Spleen (tissue), 7 donors: ENCODE results near the gene LDHD.

ENCODE experiments used
- CTCF ChIP-seq, 11 experiments: fragments of 200-600 bp in 7 of 11; fragments of 450-650 bp in 4 of 11; sonication (generic) in 4 of 11; IDR thresholded peaks in 8 of 11; conservative IDR thresholded peaks in 3 of 11; 1 replicate in 7 of 11; 2 replicates in 4 of 11; pipeline versions ENCODE4 v1.4.0 to v1.8.0; 2016 to 2021; ENCODE audit warnings: antibody characterized with exemption in 11 of 11, inconsistent platforms in 4 of 11, mild to moderate bottlenecking in 1 of 11
- POLR2A ChIP-seq, 3 donors: fragments of 450-650 bp; IDR thresholded peaks; one replicate each; pipeline ENCODE4 v1.5.1; 2017; ENCODE audit warnings: antibody characterized with exemption in 3 of 3, mild to moderate bottlenecking in 1 of 3
- donor health status: DM: no; HTN: no; CAD: no; lungs with moderate emphysema.
- donor health status: DM: no; HTN: no; CAD: no.
- donor health status: DM: no; HTN: no; CAD: no.

- TF ChIP-seq POLR2A (IDR thresholded peaks at IDR 0.05), result no peak
- TF ChIP-seq CTCF (IDR thresholded peaks at IDR 0.05 in 8 of 11, conservative IDR thresholded peaks at IDR 0.05 in 3 of 11), result no peak
Measured at GRCh38 chr16:75095204-75095621, 21.4 kb downstream of the LDHD start.
